ENCODE results near the gene RCAN2. TPM values are rescaled to one million over a fixed set of nuclear protein-coding genes. Genes with fewer than 3 reads are reported as not detected.

The RCAN2 gene
- total RNA-seq, 1 experiment from 2014 or later = not detected

GRCh38 chr6:46235242-46235641, 256.0 kb downstream of the RCAN2 start:
- TF ChIP-seq EZH2 (IDR thresholded peaks at IDR 0.05; ENCODE audit: borderline replicate concordance, low read depth, low read length, poor library complexity, severe bottlenecking) = no peak
- TF ChIP-seq, protein P1, sequence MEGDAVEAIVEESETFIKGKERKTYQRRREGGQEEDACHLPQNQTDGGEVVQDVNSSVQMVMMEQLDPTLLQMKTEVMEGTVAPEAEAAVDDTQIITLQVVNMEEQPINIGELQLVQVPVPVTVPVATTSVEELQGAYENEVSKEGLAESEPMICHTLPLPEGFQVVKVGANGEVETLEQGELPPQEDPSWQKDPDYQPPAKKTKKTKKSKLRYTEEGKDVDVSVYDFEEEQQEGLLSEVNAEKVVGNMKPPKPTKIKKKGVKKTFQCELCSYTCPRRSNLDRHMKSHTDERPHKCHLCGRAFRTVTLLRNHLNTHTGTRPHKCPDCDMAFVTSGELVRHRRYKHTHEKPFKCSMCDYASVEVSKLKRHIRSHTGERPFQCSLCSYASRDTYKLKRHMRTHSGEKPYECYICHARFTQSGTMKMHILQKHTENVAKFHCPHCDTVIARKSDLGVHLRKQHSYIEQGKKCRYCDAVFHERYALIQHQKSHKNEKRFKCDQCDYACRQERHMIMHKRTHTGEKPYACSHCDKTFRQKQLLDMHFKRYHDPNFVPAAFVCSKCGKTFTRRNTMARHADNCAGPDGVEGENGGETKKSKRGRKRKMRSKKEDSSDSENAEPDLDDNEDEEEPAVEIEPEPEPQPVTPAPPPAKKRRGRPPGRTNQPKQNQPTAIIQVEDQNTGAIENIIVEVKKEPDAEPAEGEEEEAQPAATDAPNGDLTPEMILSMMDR (conservative IDR thresholded peaks at IDR 0.05; ENCODE audit: low read depth, low read length) = no peak
- CTCF ChIA-PET = no interaction called here
- intact Hi-C loops (cut with micrococcal nuclease; ENCODE audit: unreplicated experiment) = no loop called here

DNA sequence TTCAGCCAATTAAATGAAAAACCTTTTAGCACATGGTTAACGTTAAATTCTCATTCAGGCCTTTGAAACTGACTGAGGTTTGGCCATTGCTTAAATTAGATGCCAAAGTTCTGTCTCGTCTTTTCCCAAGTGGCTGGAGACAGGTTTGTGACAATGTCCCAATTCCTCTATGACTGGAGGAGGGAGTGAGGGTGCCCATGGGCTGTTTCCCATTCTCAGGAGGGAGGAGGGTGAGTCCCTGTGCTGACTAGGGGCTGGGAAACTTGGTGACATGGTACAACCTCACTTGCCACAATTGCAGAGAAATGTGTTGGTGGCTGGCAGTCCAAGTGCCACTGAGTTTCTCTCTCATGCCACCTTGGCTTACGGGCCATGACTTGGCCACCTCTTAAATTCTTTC, 256.5 kb downstream of the RCAN2 start:
- H3K36me3 ChIP-seq (ENCODE audit: insufficient read depth, low read length, poor library complexity, severe bottlenecking) = no peaks in the 10 kb centered on the region
- intact Hi-C loops (cut with micrococcal nuclease; ENCODE audit: unreplicated experiment) = no loop called here

More at GRCh38 chr6:46235242-46235641, 256.0 kb downstream of the RCAN2 start:
- peaks cover 29% of the 10 kb centered on the region for H3K27me3 ChIP-seq (replicated peaks; ENCODE audit: insufficient read depth, low read depth, low read length, poor library complexity)
- H3K9me3 ChIP-seq (ENCODE audit: low read depth, low read length, poor library complexity, severe bottlenecking) = no peaks in the 10 kb centered on the region
- POLR2A ChIA-PET (ENCODE audit: low non-redundant PET) = no interaction called here
- no peak overlapping the region for H3K4me3 ChIP-seq (ENCODE audit: low read depth, low read length, poor library complexity, severe bottlenecking)
- no peaks in the 10 kb centered on the region for H3K36me3 ChIP-seq (ENCODE audit: insufficient read depth, low read length, poor library complexity, severe bottlenecking)
- DNase-seq (ENCODE audit: low spot score) = no peak
- no peaks in the 10 kb centered on the region for H3K4me1 ChIP-seq (ENCODE audit: insufficient read depth, low read length, poor library complexity, severe bottlenecking)
- H3K27ac ChIP-seq (ENCODE audit: low read depth, low read length, poor library complexity, severe bottlenecking) = no peak overlapping the region
- BruUV-seq (replicated peaks) = no TSS peak

DNA sequence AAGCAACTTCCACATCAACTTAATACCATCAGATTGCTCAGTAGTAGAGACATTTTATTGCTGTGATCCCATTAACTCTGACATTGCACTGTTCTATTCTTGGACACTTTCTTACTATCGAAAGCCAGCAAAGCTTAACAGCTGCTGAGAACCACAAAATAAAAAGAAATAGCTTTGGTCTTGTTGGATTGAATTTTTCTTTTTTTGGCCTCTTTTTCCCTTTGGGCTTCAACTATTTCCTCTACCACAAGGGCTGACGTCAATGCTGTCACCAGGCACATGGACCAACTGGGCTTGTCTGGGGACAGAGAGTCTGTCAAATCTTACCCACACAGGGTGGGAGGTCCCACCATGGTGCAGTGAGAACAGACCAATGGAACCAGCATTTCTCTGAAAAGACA, 257.1 kb downstream of the RCAN2 start:
- ChIA-PET CTCF (no interaction called here), POLR2A (ENCODE audit: low non-redundant PET) (no interaction called here)
- Histone ChIP-seq H3K27ac (ENCODE audit: low read depth, low read length, poor library complexity, severe bottlenecking) (no peak overlapping the region), H3K4me3 (ENCODE audit: low read depth, low read length, poor library complexity, severe bottlenecking) (no peak overlapping the region), H3K9me3 (ENCODE audit: low read depth, low read length, poor library complexity, severe bottlenecking) (no peaks in the 10 kb centered on the region), H3K4me1 (ENCODE audit: insufficient read depth, low read length, poor library complexity, severe bottlenecking) (no peaks in the 10 kb centered on the region), H3K27me3 (replicated peaks; ENCODE audit: insufficient read depth, low read depth, low read length, poor library complexity) (peaks cover 23% of the 10 kb centered on the region), H3K36me3 (ENCODE audit: insufficient read depth, low read length, poor library complexity, severe bottlenecking) (no peaks in the 10 kb centered on the region)
- BruUV-seq (replicated peaks) = no TSS peak
- intact Hi-C loops (cut with micrococcal nuclease; ENCODE audit: unreplicated experiment) = no loop called here
- TF ChIP-seq, protein P1 (conservative IDR thresholded peaks at IDR 0.05; ENCODE audit: low read depth, low read length) = no peak
- no peak for TF ChIP-seq EZH2 (IDR thresholded peaks at IDR 0.05; ENCODE audit: borderline replicate concordance, low read depth, low read length, poor library complexity, severe bottlenecking)
- no peak for DNase-seq (ENCODE audit: low spot score)

More for the DNA sequence above, 256.5 kb downstream of the RCAN2 start:
- no peak overlapping the region for H3K27ac ChIP-seq (ENCODE audit: low read depth, low read length, poor library complexity, severe bottlenecking)
- DNase-seq (ENCODE audit: low spot score) = no peak
- no peaks in the 10 kb centered on the region for H3K9me3 ChIP-seq (ENCODE audit: low read depth, low read length, poor library complexity, severe bottlenecking)
- no TSS peak for BruUV-seq (replicated peaks)
- TF ChIP-seq, protein P1 (conservative IDR thresholded peaks at IDR 0.05; ENCODE audit: low read depth, low read length) = no peak
- no peak for TF ChIP-seq EZH2 (IDR thresholded peaks at IDR 0.05; ENCODE audit: borderline replicate concordance, low read depth, low read length, poor library complexity, severe bottlenecking)
- no peak overlapping the region for H3K4me3 ChIP-seq (ENCODE audit: low read depth, low read length, poor library complexity, severe bottlenecking)
- peaks cover 23% of the 10 kb centered on the region for H3K27me3 ChIP-seq (replicated peaks; ENCODE audit: insufficient read depth, low read depth, low read length, poor library complexity)
- H3K4me1 ChIP-seq (ENCODE audit: insufficient read depth, low read length, poor library complexity, severe bottlenecking) = no peaks in the 10 kb centered on the region
- CTCF ChIA-PET = no interaction called here
- POLR2A ChIA-PET (ENCODE audit: low non-redundant PET) = no interaction called here

All from A673 (cell line).